ENCODE results near the gene SEC16A. TPM values are rescaled to one million over a fixed set of nuclear protein-coding genes. Genes with fewer than 3 reads are reported as not detected.

The SEC16A gene
- total RNA-seq, 2 experiments from 2014 or later: 69.4 to 71.2 TPM

DNA sequence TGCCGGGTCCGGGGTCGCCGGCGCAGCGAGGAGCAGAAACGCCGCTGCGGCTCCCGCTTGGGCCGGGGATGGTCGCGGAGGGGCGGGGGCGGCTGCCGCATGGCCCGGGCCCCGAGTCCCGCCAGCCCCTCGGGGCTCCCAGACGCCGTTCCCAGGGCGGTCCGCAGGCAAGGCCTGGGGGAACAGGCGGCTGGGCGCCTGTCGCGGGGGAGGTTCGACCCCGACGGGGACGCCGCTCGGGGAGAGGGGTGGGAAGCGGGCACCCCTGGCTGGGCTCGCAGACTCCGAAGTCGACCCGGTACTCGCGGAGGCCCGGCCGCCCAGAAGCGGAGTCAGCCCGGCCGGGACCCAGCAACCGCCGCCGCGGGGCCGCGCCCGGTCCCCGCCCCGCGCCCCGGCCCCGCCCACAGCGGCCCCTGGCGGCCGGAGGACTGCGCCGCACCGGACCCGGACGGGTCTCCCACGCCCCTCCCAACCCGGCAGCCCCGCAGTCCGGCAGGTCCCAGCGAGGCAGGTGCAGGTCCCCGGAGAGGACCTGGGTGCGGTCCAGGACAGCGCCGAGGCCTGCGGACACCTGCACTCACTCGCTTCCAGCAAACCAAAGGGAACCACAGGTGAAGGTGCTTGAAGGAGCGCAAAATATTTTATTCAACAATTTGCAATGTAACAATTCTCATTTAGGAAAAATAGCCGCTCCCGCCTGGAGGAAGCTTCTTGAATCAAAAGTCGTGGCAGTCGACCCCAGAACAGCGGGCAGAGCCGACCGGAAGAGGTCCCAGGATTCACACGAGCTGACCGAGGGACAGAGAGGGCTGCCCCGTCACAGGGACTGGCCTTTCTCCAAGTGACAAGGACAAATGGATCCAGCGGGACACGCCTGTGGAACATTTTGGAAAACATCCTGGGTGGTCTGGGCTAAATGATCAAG is 43.1 kb downstream of the SEC16A start, which contains the start of gene INPP5E:
Gene INPP5E, minus strand, starts transcription at position 365 of the 928 bp plus-strand sequence. CDS start 426 bp downstream, outside the sequence.
- Mint-ChIP-seq H3K4me3 (peak within 1 kb of the TSS; percentile 81), H3K27ac (peak within 1 kb of the TSS; percentile 16), H3K9me3 (no peaks in the 10 kb centered on the region), H3K36me3 (peaks cover 1% of the 10 kb centered on the region), H3K4me1 (peaks cover 22% of the 10 kb centered on the region), H3K27me3 (no peaks in the 10 kb centered on the region)
- DNase-seq: peak; percentile 91

DNA sequence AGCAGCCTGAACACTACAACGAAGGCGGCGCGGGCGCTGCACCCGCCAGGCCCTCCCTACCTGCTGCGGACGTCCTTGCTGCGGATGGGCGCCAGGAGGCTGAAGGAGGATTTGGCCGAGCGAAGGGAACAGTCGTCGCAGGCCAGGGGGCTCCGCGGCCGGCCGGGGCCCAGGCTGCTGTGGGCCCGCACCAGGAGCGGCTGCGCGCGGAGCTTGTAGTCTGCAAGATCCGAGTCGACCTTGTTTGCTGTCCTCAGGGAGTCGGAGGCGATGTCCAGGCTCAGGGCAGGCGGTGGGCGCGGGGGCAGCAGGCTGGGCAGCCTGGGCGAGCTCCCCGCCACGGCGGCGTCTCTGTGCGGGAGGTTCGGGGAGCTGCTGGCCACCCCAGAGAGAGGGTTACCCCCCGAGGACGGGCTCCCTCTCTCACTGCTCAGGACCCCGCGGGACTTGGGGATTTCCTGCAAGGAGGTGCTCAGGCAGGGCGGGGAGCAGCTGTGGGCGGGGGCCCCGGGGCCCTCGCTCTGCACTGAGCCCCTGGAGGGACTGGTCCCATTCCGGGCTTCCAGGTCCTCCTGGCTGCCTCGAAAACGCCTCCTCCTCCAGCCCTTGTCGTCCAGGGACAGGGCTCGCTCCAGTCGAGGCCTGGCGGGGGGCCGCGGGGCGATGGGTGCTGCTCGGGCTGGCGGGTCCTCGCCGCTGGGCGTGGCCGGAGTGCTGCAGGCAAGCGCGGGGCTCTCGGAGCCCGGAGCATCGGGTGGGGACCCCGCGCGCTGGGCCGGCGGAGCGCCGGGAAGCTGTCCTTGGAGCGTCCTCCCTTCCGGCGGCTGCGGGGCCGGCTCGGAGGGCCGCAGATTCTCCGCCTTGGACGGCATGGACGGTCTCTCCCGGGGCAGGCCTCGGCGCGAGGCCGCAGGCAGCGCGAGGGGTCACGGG is 44.0 kb downstream of the SEC16A start:
- no peaks in the 10 kb centered on the region for H3K27me3 Mint-ChIP-seq
- no peak overlapping the region for H3K27ac Mint-ChIP-seq
- peak; percentile 76 for DNase-seq
- peaks cover 22% of the 10 kb centered on the region for H3K4me1 Mint-ChIP-seq
- peak overlapping the region; percentile 81 for H3K4me3 Mint-ChIP-seq
- peaks cover 1% of the 10 kb centered on the region for H3K36me3 Mint-ChIP-seq
- no peaks in the 10 kb centered on the region for H3K9me3 Mint-ChIP-seq

DNA sequence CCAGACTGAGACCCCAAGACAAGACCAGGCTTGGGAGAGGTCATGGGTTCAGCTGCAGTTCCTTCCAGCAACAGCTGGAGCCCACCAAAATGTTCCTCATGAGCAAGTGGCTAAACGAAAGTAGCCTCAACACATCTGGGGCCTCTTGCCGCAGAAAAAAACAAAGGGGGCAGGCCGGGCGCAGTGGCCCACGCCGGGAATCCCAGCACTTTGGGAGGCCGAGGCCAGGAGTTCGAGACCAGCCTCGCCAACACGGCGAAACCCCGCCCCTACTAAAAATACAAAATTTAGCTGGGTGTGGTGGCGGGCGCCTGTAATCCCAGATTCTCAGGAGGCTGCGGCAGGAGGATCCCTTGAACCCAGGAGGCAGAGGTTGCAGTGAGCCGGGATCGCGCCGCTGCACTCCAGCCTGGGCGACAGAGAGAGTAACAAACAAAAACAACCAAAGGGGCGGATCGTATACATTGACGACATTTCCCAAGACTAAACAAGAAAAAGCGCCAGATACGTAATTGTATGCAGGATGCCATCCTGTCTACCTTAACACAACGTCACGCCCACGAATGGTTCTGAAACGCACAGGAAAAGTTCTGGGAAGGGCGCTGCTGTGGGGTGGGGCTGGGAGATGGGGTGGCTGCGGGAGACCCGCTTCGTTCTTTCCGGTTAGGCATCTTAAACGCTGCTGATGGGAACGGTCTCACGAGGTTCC is 44.8 kb downstream of the SEC16A start:
- peak overlapping the region; percentile 81 for H3K4me3 Mint-ChIP-seq
- H3K36me3 Mint-ChIP-seq: peaks cover 1% of the 10 kb centered on the region
- H3K9me3 Mint-ChIP-seq: no peaks in the 10 kb centered on the region
- no peak for DNase-seq
- H3K27me3 Mint-ChIP-seq: no peaks in the 10 kb centered on the region
- H3K4me1 Mint-ChIP-seq: peaks cover 22% of the 10 kb centered on the region
- no peak overlapping the region for H3K27ac Mint-ChIP-seq

DNA sequence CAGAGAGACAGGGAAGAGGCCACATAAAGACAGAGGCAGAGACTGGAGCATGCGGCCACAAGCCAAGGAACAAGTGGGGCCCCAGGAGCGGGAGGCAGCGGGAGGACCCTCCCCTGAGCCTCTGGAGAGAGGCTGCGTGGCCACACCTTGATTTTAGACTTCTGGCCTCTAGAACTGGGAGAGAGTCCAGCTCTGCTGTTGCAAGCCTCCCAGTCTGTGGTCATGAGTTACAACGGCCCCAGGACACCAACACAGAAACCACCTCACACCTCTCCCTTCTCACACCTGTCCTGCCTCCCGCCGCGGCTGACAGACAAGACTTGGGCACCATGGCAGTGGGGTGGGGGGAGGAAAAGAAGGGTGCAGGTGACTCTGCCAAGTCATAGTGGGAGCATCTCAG is 45.4 kb downstream of the SEC16A start:
- peak overlapping the region; percentile 81 for H3K4me3 Mint-ChIP-seq
- DNase-seq: no peak
- H3K4me1 Mint-ChIP-seq: peaks cover 22% of the 10 kb centered on the region
- no peak overlapping the region for H3K27ac Mint-ChIP-seq
- H3K27me3 Mint-ChIP-seq: no peaks in the 10 kb centered on the region
- peaks cover 1% of the 10 kb centered on the region for H3K36me3 Mint-ChIP-seq
- no peaks in the 10 kb centered on the region for H3K9me3 Mint-ChIP-seq

DNA sequence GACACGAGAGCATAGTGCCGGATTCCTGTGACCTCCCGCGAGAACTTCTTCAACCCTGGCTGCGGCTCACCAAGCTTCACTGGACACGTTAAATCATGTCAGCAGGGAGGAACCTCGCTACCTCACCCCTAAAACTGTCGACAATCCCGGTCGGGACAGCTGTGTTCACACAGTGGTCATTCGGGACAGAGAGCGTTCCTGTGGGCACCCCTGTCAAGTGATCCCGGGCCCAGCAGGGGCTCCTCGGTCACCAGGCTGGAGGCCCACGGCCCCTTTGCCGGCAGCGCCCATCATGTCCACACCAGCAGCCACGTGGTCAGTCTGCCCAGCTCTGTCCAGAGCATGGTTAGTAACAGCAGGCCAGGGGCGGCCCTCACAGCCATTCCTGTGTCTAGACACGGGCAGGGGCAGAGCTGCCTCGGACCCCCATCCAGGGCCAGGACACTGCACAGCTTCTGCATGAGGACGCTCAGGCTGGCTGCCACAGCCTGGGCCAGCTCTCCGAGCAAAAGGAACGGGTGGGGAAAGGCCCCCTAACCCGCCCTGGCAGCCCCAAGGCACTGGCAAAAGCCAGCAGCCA is 46.7 kb downstream of the SEC16A start:
- no peak overlapping the region for H3K4me3 Mint-ChIP-seq

DNA sequence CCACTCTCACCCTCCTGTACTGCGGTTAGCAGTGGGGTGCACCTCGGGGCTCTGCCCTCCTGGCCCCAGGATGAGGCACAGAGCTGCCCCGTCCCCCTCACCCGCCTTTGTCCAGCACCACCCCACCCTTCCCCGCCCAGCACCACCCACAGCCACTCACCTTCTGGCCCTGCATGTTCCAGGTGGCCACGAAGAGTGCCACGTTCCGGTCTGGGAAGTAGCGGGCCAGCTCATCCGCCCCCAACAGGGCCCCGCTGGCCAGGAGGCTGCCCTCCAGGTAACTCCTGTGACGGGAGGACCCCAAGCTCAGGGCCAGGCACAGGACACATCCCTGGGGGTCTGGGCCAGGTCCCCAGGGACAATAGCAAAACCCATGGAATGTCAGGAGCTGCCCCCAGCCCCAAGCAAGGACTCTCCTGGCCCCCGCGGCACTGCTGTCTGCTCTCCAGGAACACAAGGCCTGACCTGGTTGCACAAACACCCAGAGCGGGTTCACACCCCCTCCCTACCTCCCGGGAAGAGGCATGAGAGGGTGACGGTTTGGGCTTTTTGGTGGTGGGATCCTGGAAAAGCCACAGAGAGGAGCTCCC is 48.2 kb downstream of the SEC16A start:
- no peak overlapping the region for H3K4me3 Mint-ChIP-seq
- peaks cover 20% of the 10 kb centered on the region for H3K4me1 Mint-ChIP-seq
- DNase-seq: no peak
- peaks cover 1% of the 10 kb centered on the region for H3K36me3 Mint-ChIP-seq
- H3K27me3 Mint-ChIP-seq: no peaks in the 10 kb centered on the region
- H3K27ac Mint-ChIP-seq: no peak overlapping the region
- H3K9me3 Mint-ChIP-seq: no peaks in the 10 kb centered on the region

More for the DNA sequence above, 46.7 kb downstream of the SEC16A start:
- no peaks in the 10 kb centered on the region for H3K9me3 Mint-ChIP-seq
- DNase-seq: no peak
- H3K4me1 Mint-ChIP-seq: peaks cover 20% of the 10 kb centered on the region
- no peaks in the 10 kb centered on the region for H3K27me3 Mint-ChIP-seq
- H3K27ac Mint-ChIP-seq: no peak overlapping the region
- peaks cover 1% of the 10 kb centered on the region for H3K36me3 Mint-ChIP-seq

DNA sequence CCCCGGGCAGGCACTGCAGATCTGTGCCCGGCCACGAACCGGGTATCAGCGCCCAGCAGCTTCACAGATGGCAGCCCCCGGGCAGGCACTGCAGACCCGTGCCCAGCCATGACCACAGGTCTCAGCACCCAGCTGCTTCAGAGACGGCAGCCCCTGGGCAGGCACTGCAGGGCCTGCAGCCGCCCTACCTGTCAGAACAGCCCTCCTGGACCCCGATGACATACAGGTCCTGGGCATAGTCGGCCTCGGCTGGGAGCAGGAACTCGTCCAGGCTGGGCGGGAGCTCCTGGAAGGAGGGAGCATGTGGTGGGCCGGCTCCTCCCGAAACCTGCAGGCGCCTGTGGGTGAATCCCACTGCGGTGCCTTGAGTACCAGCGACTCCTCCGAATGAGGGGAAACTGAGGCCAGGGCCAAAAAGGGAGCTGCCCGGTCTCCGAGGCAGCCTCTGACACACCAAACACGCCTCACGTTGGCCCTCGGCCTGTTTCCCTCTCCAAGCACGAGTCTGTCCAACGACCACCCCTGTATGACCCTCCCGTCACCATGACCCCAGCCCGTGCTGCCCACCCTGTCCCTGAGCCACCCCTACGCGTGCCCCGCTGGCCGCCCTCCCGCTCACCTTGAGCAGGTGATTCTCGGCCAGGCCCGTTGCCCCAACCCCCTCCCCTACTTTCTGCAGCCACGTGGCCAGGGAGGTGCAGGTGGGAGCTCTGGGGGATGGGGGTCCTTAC is 48.8 kb downstream of the SEC16A start:
- Mint-ChIP-seq H3K4me3 (no peak overlapping the region), H3K36me3 (peaks cover 1% of the 10 kb centered on the region)

DNA sequence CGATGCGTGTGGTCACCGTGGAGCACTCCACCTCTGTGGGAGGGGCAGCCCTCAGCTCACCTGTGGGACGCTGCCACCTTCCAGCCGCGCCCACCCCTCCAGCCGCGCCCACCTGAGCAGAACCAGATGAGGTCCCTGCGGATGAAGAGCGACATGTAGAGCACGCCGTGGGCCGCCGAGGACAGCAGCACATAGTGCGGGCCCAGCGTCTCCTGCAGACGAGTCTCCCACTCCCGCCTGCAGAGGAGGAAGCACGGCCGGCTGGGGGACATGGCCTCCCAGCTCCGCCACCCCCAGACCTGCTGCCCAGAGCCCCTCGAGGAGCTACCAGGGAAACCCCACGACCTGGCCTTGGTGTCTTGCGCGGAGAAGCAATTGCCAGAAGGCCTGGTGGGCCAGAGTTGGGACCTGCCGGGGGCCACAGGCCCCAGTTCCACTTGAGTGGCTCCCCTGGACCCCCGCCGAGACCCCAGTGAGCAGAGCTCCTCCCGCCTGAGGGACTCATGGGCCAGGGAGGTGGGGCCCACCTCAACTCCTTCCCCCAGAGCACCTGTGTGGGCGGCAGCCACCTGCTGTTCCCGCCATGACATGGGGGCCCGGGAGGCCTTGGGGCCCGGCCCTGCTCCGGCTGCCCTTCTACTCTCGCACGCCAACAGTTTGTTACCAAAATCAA is 49.7 kb downstream of the SEC16A start:
- DNase-seq: no peak
- H3K4me3 Mint-ChIP-seq: no peak overlapping the region
- H3K36me3 Mint-ChIP-seq: peaks cover 2% of the 10 kb centered on the region
- H3K9me3 Mint-ChIP-seq: no peaks in the 10 kb centered on the region
- H3K27ac Mint-ChIP-seq: no peak overlapping the region
- H3K4me1 Mint-ChIP-seq: peaks cover 18% of the 10 kb centered on the region
- H3K27me3 Mint-ChIP-seq: no peaks in the 10 kb centered on the region

More for the DNA sequence above, 48.8 kb downstream of the SEC16A start:
- H3K27ac Mint-ChIP-seq: no peak overlapping the region
- H3K27me3 Mint-ChIP-seq: no peaks in the 10 kb centered on the region
- H3K9me3 Mint-ChIP-seq: no peaks in the 10 kb centered on the region
- peaks cover 20% of the 10 kb centered on the region for H3K4me1 Mint-ChIP-seq
- DNase-seq: no peak

DNA sequence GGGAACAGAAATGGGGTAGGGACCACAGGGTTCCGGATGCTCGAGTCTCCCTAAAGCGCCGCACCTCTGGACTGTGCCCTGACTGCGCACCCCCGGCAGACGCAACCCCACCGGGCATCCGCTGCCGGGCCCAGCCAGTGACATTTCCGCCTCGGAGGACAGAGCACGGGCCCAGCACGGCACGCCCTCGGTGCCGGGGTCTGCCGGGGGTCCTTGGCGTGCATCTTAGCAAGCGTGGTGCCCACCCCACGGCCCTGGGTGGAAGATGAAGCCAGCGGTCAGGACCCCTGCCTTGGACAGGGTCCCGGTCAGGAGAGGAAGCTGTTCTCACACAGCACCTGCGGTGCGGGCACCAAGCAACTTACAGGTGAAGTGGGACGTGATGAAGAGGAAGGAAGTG is 50.2 kb downstream of the SEC16A start:
- Mint-ChIP-seq H3K4me3 (no peak overlapping the region), H3K36me3 (peaks cover 3% of the 10 kb centered on the region), H3K27me3 (no peaks in the 10 kb centered on the region), H3K27ac (no peak overlapping the region), H3K4me1 (peaks cover 13% of the 10 kb centered on the region), H3K9me3 (no peaks in the 10 kb centered on the region)
- DNase-seq: no peak

DNA sequence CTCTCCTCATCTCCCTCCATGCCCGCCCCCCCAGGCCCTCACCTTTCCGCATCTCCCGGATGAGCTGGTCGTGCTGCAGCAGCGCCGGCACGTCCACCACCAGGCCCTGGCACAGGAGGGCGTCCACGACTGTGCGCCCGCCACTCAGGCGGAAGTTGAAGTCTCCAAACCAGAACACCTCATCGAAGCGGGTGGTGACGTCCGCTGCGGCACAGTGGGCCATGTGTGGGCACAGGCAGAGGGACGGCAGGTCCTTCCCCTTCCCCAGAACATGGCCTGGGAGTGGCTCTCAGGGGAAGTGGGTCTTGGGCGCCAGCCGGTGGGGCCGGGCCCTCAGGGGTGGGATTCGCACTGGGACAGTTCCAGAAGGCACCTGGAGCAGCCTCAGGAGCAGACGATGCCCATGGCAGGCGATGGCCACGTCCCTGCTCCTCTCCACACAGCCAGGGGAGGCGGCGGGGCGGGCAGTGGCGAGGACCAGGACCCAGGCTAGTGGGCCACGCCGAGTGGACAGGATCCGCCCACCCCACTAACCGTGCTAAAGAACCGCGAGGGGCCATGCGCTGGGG is 51.0 kb downstream of the SEC16A start:
- Mint-ChIP-seq H3K4me3 (no peak overlapping the region), H3K9me3 (no peaks in the 10 kb centered on the region), H3K27ac (no peak overlapping the region), H3K36me3 (peaks cover 2% of the 10 kb centered on the region), H3K27me3 (no peaks in the 10 kb centered on the region), H3K4me1 (peaks cover 6% of the 10 kb centered on the region)
- no peak for DNase-seq

DNA sequence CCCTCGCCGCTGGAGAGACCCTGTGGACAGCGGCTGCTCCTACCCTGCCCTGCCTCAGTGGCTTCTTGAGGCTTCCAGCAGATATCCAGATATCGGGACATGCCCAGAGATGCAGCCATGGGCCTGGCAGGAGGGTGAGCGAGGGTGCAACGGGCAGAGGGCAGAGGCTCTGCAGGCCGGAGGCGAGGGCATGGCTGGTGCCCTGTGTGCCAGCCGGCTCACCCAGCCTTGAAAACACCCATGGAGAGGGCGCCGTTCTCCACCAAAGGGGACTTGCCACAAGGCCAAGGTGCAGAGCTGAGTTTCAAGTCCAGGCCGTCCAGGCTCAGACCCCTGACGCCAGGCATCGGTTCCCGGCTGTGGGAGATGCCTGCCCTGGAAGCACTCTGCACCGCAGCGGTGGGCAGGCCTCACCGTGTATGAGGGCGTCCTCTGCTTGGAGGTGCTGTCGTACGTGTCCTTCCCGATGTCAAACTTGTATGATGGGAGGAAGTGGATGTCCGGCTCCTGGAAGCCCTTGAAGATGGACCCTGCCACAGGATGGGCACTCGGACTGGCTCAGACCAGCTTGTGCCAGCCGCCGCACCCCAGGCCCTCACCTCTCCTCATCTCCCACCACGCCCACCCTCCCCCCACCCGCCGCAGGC is 52.1 kb downstream of the SEC16A start:
- no peak for DNase-seq
- Mint-ChIP-seq H3K9me3 (no peaks in the 10 kb centered on the region), H3K27me3 (no peaks in the 10 kb centered on the region), H3K36me3 (peaks cover 2% of the 10 kb centered on the region), H3K4me1 (no peaks in the 10 kb centered on the region), H3K4me3 (no peak overlapping the region), H3K27ac (no peak overlapping the region)

DNA sequence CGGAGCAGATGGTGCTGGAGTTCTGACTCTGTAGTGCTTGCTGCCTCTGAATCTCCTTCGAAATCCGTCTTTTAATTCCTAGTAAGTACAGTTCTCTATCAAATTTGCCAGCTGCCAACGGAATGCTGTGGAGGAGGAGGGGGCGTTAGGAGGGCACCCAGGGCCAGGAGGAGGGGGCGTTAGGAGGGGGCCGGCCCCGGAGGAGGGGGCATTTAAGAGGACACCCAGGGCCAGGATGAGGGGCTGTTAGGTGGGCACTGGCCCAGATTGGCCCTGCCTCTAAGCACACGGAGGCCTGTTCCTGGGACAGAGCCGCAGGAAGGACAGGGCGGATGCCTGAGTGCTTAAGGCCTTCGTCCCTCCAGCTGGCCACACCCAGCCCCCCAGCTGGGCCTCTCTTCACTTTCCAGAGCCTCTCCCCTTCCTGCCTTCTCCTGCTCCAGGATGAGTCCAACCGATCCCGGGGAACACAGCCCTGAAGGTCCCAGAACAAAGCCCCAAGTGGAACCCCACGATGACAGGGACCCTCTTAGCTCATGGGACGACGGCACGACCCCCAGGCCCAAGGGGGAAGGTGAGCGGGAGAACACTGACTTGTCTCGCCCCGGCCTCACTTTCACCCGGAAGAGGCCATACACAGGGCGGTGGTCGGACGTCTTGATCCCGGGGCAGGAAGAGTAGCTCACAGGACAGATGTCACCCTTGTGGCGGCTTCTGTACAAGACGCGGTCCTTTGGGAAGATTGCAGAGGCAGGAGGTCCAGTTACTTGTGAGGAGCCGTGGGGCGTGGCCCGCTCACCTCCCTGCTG is 53.0 kb downstream of the SEC16A start:
- Mint-ChIP-seq H3K4me3 (no peak overlapping the region), H3K4me1 (no peaks in the 10 kb centered on the region), H3K9me3 (no peaks in the 10 kb centered on the region), H3K27me3 (no peaks in the 10 kb centered on the region), H3K27ac (no peak overlapping the region), H3K36me3 (peaks cover 4% of the 10 kb centered on the region)
- DNase-seq: no peak
